Measurements from ENCODE around the gene TIMMDC1. TPM values are rescaled to one million over a fixed set of nuclear protein-coding genes. Genes with fewer than 3 reads are reported as not detected.

The TIMMDC1 gene
- total and polyA plus RNA-seq, 2 of the 13 experiments (the other 11 are each of a cell fraction or from before 2014, with no cell fraction given), result 50.0 to 77.8 TPM

DNA sequence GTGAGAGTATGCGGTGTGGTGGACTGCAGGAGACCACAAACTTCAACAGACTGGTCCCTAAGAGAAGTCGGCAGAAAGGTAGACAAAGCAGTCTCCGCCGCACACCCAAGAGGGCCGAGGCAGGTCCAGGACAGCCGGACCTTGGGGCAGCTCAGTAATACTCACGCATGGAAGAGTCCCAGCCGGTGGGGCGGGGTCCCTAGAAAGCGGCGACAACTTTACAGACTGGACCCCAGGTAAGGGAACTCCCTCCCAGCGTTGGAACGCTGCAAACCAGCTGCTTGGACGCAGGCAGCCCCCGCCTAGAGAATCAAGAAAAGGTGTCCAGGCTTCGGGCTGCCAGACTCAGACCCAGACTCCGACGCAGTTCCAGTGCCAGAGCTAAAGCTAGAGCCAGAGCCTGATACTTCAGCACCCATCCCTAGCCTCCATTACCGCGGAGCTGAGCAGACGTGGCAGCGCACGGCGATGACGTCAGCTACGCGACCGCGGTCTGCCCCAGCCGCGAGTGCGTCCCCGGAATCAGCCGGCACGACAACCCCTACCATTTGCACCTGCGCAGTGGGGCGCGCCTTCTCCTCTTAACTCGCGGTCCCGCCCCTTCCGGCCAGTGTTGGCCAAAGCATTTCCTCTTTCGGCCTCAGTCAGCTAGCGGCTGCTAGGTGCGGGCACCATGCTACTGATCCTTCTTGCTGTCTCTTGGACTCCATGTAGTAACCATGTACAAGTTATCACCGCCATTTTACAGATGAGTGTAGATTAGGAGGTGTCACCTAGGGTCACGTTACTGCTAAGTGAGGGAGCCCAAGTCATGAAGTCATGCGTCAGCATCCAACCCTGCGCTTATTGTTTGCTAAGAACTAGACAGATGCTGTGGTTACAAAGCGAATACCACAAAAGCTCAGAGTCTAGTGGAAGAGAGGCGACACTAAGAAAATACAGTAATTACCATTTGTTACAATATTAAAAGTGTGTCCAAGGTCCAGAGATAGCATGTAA is 34.9 kb upstream of the TIMMDC1 start, which contains the start of gene TMEM39A (continued):
- TF ChIP-seq, protein P1, sequence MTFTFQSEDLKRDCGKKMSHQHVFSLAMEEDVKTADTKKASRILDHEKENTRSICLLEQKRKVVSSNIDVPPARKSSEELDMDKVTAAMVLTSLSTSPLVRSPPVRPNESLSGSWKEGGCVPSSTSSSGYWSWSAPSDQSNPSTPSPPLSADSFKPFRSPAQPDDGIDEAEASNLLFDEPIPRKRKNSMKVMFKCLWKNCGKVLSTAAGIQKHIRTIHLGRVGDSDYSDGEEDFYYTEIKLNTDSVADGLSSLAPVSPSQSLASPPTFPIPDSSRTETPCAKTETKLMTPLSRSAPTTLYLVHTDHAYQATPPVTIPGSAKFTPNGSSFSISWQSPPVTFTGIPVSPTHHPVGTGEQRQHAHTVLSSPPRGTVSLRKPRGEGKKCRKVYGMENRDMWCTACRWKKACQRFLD (CRISPR knock-in tag; IDR thresholded peaks at IDR 0.05; ENCODE audit: borderline replicate concordance), result no peak
- peak; percentile 96 for TF ChIP-seq KLF9 (CRISPR knock-in tag; IDR thresholded peaks at IDR 0.05; ENCODE audit: low read depth)
- TF ChIP-seq SAFB2 (CRISPR knock-in tag; IDR thresholded peaks at IDR 0.05; ENCODE audit: borderline replicate concordance, low read depth), result peak; percentile 89; the same call in 1 of the 2 replicates
- TF ChIP-seq HES4 (CRISPR knock-in tag; IDR thresholded peaks at IDR 0.05; ENCODE audit: borderline replicate concordance), result peak; percentile 81
- TF ChIP-seq, protein P2, sequence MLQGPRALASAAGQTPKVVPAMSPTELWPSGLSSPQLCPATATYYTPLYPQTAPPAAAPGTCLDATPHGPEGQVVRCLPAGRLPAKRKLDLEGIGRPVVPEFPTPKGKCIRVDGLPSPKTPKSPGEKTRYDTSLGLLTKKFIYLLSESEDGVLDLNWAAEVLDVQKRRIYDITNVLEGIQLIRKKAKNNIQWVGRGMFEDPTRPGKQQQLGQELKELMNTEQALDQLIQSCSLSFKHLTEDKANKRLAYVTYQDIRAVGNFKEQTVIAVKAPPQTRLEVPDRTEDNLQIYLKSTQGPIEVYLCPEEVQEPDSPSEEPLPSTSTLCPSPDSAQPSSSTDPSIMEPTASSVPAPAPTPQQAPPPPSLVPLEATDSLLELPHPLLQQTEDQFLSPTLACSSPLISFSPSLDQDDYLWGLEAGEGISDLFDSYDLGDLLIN (CRISPR knock-in tag; IDR thresholded peaks at IDR 0.05; ENCODE audit: borderline replicate concordance), result 0 out of 2 replicates have a peak, but pooled peaks have one; percentile 43
- no peak for TF ChIP-seq ZNF296 (CRISPR knock-in tag; conservative IDR thresholded peaks at IDR 0.05)
- TF ChIP-seq, protein P3, sequence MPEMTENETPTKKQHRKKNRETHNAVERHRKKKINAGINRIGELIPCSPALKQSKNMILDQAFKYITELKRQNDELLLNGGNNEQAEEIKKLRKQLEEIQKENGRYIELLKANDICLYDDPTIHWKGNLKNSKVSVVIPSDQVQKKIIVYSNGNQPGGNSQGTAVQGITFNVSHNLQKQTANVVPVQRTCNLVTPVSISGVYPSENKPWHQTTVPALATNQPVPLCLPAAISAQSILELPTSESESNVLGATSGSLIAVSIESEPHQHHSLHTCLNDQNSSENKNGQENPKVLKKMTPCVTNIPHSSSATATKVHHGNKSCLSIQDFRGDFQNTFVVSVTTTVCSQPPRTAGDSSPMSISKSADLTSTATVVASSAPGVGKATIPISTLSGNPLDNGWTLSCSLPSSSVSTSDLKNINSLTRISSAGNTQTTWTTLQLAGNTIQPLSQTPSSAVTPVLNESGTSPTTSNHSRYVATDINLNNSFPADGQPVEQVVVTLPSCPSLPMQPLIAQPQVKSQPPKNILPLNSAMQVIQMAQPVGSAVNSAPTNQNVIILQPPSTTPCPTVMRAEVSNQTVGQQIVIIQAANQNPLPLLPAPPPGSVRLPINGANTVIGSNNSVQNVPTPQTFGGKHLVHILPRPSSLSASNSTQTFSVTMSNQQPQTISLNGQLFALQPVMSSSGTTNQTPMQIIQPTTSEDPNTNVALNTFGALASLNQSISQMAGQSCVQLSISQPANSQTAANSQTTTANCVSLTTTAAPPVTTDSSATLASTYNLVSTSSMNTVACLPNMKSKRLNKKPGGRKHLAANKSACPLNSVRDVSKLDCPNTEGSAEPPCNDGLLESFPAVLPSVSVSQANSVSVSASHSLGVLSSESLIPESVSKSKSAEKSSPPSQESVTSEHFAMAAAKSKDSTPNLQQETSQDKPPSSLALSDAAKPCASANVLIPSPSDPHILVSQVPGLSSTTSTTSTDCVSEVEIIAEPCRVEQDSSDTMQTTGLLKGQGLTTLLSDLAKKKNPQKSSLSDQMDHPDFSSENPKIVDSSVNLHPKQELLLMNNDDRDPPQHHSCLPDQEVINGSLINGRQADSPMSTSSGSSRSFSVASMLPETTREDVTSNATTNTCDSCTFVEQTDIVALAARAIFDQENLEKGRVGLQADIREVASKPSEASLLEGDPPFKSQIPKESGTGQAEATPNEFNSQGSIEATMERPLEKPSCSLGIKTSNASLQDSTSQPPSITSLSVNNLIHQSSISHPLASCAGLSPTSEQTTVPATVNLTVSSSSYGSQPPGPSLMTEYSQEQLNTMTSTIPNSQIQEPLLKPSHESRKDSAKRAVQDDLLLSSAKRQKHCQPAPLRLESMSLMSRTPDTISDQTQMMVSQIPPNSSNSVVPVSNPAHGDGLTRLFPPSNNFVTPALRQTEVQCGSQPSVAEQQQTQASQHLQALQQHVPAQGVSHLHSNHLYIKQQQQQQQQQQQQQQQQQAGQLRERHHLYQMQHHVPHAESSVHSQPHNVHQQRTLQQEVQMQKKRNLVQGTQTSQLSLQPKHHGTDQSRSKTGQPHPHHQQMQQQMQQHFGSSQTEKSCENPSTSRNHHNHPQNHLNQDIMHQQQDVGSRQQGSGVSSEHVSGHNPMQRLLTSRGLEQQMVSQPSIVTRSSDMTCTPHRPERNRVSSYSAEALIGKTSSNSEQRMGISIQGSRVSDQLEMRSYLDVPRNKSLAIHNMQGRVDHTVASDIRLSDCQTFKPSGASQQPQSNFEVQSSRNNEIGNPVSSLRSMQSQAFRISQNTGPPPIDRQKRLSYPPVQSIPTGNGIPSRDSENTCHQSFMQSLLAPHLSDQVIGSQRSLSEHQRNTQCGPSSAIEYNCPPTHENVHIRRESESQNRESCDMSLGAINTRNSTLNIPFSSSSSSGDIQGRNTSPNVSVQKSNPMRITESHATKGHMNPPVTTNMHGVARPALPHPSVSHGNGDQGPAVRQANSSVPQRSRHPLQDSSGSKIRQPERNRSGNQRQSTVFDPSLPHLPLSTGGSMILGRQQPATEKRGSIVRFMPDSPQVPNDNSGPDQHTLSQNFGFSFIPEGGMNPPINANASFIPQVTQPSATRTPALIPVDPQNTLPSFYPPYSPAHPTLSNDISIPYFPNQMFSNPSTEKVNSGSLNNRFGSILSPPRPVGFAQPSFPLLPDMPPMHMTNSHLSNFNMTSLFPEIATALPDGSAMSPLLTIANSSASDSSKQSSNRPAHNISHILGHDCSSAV (CRISPR knock-in tag; IDR thresholded peaks at IDR 0.05; ENCODE audit: borderline replicate concordance), result no peak; the same call in 1 of the 2 replicates
- TF ChIP-seq, protein P4, sequence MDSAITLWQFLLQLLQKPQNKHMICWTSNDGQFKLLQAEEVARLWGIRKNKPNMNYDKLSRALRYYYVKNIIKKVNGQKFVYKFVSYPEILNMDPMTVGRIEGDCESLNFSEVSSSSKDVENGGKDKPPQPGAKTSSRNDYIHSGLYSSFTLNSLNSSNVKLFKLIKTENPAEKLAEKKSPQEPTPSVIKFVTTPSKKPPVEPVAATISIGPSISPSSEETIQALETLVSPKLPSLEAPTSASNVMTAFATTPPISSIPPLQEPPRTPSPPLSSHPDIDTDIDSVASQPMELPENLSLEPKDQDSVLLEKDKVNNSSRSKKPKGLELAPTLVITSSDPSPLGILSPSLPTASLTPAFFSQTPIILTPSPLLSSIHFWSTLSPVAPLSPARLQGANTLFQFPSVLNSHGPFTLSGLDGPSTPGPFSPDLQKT (CRISPR knock-in tag; IDR thresholded peaks at IDR 0.05; ENCODE audit: borderline replicate concordance), result no peak
- TF ChIP-seq CENPX (CRISPR knock-in tag; IDR thresholded peaks at IDR 0.05), result no peak
- no peak for TF ChIP-seq NR1H2 (CRISPR knock-in tag; IDR thresholded peaks at IDR 0.05; ENCODE audit: borderline replicate concordance, low read depth)
- TF ChIP-seq ARNT (IDR thresholded peaks at IDR 0.05), result no peak
- TF ChIP-seq NFIB (CRISPR knock-in tag; IDR thresholded peaks at IDR 0.05; ENCODE audit: borderline replicate concordance), result no peak
- TF ChIP-seq XBP1 (CRISPR knock-in tag; IDR thresholded peaks at IDR 0.05), result peak; percentile 98
- peak; percentile 63 for TF ChIP-seq FOSL2 (CRISPR knock-in tag; IDR thresholded peaks at IDR 0.05)
- no peak for TF ChIP-seq ZBTB20 (CRISPR knock-in tag; IDR thresholded peaks at IDR 0.05; ENCODE audit: borderline replicate concordance, low read depth)
- no peak for TF ChIP-seq ZNF253 (CRISPR knock-in tag; IDR thresholded peaks at IDR 0.05; ENCODE audit: borderline replicate concordance)

Measured in HepG2 (cell line).